ENCODE results near the gene VEGFA.

The VEGFA gene

DNA sequence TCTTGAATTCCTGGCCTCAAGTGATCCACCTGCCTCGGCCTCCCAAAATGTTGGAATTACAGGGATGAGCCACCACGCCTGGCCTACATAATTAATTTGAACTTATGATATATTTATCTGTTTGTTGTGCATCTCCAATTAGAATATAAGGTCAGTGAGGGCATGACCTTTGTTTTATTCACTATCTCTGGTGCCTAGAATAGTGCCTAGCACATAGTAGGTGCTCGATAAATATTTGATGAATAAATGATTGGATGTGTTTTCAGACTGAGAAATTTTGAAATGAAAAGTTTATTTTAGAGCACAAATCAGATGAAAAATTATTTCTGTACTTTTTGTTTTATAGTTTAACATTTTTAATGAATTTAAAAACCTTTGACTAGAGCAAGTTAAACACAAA lies 19.4 kb upstream of the VEGFA start:
- TF ChIP-seq, protein P1, sequence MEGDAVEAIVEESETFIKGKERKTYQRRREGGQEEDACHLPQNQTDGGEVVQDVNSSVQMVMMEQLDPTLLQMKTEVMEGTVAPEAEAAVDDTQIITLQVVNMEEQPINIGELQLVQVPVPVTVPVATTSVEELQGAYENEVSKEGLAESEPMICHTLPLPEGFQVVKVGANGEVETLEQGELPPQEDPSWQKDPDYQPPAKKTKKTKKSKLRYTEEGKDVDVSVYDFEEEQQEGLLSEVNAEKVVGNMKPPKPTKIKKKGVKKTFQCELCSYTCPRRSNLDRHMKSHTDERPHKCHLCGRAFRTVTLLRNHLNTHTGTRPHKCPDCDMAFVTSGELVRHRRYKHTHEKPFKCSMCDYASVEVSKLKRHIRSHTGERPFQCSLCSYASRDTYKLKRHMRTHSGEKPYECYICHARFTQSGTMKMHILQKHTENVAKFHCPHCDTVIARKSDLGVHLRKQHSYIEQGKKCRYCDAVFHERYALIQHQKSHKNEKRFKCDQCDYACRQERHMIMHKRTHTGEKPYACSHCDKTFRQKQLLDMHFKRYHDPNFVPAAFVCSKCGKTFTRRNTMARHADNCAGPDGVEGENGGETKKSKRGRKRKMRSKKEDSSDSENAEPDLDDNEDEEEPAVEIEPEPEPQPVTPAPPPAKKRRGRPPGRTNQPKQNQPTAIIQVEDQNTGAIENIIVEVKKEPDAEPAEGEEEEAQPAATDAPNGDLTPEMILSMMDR (conservative IDR thresholded peaks at IDR 0.05) = no peak
- H3K27ac ChIP-seq = no peak overlapping the region

DNA sequence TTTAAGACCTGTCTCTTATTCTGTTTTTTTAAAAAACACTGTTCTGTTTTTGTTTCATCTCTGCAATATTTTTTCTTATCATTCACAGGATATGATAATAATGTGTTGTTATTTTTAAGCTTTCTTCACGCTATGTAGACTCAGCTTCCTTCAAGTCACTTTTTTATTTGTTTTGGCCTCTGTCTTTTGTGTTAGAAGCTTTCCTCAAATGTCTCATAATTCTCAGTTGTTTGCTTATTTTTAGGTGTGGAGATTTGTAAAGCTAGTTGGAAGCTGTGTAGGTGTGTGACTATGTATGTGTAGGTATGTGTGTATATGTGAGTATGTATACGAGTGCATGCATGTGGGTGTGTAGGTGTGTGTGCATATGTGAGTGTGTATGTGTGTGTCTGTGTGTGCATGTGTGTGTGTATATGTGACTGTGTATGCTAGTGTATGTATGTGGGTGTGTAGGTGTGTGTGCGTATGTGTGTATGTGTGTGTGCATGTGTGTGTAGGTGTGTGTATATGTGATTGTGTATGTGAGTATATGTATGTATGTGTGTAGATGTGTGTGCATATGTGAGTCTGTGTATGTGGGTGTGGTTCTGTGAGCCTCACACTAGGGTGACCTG lies 16.3 kb upstream of the VEGFA start:
- TF ChIP-seq, protein P1 (conservative IDR thresholded peaks at IDR 0.05) = no peak
- H3K27ac ChIP-seq = peak overlapping the region; percentile 39

DNA sequence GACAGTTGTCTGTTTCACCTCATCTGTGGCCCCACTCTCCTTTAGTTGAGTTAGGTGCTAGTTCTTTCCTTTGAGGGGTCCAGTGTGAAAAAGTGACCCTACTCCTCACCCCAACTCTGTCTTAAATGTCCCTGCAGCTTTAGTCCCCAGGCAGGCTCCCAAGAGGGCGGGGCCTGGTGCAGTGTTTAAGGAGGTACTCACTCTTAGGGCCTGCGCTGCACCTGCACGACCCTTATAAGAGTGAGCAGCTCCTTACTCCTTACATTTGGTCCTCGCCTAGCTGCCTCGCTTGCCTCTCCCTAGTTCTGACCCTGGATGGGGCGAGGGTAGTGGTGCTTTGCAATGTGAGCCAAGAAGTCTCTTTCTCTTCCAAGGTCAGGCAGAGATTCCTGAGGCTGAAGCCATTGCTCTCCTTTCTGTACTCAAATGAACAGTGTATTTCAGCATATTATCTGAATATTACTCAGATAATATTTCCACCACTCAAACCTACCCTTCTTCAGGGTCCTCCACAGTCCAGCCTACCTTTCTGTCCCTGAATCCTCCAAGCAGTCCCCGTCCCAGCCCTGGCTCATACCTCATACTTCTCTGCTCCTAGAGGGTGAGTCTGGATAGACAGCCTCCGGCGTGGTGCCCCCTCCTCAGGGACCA lies 11.9 kb upstream of the VEGFA start:
- TF ChIP-seq, protein P1 (conservative IDR thresholded peaks at IDR 0.05) = no peak
- H3K27ac ChIP-seq = no peak overlapping the region

- no peak overlapping the region for H3K27ac ChIP-seq
- TF ChIP-seq, protein P1 (conservative IDR thresholded peaks at IDR 0.05) = peak; percentile 92
Measured at GRCh38 chr6:43758617-43759050, 11.4 kb upstream of the VEGFA start.

- no peak overlapping the region for H3K27ac ChIP-seq
- TF ChIP-seq, protein P1 (conservative IDR thresholded peaks at IDR 0.05) = no peak
Measured at GRCh38 chr6:43759136-43759906, 10.7 kb upstream of the VEGFA start.

GRCh38 chr6:43759907-43760206 lies 10.2 kb upstream of the VEGFA start:
- no peak overlapping the region for H3K27ac ChIP-seq
- TF ChIP-seq, protein P1 (conservative IDR thresholded peaks at IDR 0.05) = no peak
